GM19324 (cell line): ENCODE data around the gene DNAH2.

ENCODE experiments used
- ATAC-seq: cut with Tn5 transposase; IDR thresholded peaks from one replicate; pipeline ENCODE4 v1.9.1; 2021; ENCODE audit warnings: mild to moderate bottlenecking, moderate library complexity; ENCODE audit not compliant: unreplicated experiment, low FRiP score

Gene DNAH2

GRCh38 chr17:7817643-7817964 is 100.1 kb downstream of the DNAH2 start:
- no peak for ATAC-seq

GRCh38 chr17:7818026-7818425 is 100.5 kb downstream of the DNAH2 start:
- ATAC-seq: no peak

DNA sequence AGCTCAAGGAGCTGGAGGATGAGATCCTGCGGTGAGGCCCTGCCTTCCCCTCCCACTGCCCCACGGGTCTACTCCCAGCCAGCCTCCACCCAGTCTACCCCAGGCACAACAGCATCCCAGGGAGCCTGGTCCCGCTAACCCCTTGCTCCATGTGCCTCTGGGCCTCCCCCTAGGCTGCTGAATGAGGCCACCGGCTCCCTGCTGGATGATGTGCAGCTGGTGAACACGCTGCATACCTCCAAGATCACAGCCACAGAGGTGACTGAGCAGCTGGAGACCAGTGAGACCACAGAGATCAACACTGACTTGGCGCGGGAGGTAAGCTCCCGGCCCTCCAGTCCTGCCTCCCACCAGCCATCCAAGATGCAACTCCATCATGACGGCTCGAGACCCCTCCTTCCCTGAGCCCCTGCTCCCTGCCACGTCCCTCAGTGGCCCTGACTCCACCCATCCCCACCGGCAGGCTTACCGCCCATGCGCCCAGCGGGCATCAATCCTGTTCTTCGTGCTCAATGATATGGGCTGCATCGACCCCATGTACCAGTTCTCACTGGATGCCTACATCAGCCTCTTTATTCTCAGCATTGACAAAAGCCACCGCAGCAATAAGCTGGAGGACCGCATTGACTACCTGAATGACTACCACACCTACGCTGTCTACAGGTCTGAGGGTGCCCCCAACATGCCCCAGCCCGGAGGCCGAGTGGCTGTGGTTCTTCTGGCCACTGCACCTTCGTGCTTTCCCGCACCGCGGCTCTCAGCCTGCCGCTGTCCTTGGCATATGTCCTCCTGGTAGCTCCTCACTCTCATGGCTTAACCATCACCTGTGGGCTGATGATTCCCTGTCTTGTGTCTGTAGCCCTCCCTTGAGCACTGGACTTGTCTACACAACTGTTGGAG is 101.5 kb downstream of the DNAH2 start:
- no peak for ATAC-seq

DNA sequence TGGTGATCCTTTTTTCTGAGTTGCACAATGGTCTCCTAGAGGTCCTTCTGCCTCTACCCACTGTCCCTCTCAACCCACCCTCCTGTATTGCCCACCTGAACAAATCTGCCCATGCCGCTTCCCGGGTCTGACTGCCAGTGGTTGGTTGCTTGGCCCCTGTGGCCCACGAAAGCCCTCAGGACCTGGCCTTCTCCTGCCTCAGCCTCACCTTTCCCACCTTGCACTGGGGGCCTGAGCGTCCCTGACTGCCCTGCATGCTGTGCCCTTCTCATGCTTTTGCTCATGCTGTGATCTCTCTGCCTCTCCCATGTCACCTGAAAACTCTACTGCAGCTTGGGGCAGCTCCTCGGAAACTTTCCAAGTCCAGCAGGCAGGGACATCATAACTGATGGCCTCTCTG is 102.7 kb downstream of the DNAH2 start:
- no peak for ATAC-seq

DNA sequence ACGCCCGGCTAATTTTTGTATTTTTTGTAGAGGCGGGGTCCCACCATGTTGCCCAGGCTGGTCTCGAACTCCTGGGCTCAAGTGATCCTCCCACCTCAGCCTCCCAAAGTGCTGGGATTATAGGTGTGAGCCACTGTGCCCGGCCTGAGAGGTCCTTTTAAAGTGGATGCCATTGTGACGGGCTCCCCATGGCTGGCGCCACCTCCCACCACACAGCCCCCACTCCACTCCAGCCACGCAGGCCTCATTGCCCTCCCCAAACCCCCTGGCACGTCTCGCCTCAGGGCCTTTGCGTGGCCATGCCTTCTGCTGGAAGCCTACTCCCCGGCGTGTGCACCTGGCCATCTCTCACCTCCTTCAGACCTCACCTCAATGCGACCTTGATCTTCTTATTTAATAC is 104.6 kb downstream of the DNAH2 start:
- ATAC-seq: no peak

DNA sequence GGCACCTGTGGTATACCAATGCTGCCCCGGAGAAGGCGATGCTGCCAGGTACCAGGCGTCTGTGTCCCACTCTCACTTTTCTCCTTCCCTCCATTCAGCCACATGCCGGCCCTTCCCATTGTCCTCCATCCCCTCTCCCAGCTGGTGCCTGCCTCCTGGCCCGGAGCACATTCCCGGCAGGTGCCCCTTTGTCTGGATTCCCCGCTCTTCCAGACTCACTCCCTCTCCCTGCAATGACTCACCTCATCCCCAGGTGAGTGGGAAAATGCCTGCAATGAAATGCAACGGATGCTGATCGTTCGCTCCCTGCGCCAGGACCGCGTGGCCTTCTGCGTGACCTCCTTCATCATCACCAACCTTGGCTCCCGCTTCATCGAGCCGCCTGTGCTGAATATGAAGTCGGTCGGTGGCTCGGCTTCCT is 106.0 kb downstream of the DNAH2 start:
- no peak for ATAC-seq

DNA sequence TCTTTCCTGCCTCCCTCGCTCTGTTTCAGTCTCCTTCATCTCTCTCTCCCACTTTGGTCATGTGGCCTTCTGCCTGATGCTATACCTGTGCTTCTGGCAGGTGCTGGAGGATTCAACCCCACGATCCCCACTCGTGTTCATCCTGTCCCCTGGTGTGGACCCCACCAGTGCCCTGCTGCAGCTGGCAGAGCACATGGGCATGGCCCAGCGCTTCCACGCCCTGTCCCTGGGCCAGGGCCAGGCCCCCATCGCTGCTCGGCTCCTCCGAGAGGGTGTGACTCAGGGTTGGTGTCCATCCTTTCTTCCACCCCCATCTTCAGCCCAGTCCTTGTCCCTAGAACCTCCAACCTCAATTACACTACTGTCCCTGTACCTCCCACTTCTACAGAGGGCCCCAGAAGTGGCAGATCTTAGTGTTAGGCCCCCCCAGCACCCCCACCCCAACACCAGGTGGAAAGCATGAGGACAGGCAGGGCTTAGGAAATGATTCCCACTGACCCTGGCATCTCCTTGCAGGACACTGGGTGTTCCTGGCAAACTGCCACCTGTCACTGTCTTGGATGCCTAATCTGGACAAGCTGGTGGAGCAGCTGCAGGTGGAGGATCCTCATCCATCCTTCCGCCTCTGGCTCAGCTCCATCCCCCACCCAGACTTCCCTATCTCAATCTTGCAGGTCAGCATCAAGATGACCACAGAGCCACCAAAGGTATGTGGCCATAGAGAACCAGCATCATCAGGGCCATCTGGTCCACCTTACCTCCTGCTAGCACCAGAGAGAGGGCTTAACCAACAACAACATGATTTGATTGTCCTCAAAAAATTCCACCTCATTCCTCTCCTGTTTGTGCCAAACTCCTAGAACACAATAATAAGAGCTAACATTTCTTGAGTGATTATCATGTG is 106.7 kb downstream of the DNAH2 start:
- ATAC-seq: no peak

- ATAC-seq: no peak
Observed at GRCh38 chr17:7825206-7825990, 107.9 kb downstream of the DNAH2 start.

GRCh38 chr17:7830616-7831015 is 113.1 kb downstream of the DNAH2 start:
- no peak for ATAC-seq

DNA sequence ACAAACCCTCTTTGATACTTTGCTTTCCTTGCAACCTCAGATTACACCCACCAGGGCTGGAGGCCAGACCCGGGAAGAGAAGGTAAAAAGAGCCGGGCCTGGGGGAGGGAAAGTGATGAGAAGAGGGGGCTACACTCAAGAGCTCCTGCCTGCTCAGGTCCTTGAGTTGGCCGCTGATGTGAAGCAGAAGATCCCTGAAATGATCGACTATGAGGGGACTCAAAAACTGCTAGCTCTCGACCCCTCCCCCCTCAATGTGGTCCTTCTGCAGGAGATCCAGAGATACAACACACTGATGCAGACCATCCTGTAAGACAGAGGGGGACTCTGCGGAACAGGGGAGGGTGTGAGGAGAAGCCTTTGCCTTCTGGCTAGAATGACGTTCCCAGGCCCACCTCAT is 113.7 kb downstream of the DNAH2 start:
- ATAC-seq: no peak

- ATAC-seq: no peak
Observed at GRCh38 chr17:7832431-7832830, 114.9 kb downstream of the DNAH2 start.

GRCh38 chr17:7833011-7833794 is 115.7 kb downstream of the DNAH2 start:
- ATAC-seq: no peak

DNA sequence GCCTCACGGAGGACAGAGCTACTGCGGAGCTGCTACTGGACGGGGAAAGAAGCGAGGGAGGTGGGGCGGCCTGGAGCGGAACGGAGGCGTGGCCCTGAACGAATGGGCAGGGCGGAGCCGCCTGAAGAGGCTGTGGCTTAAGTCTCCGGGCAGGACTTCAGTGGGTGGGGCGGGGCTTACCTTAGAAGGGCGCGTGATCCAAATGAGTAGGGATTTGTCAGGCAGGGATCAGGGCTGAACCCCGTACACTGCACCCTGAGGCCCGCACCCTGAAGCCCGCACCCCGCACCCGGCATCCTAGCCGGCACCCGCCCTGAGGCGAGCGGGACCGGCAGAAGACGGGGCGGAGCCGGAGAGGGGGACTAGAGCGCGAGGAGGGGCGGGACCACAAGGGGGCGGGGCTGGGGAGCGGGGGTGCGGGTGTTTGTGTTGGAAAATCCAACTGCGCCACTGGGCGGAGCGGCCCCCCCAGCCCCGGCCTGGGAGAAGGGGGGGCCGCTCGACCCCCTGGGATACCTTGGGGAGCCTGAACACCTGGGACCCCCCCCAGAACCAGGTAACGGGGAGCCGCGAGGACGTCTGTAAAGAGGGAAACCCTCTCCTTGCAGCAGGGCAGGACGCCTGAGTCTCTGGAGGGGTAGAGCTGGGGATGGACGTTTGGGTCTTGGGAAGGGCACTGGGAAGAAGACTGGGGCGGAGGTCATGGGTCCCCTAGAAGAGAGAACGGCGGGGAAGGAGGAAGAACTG is 116.4 kb downstream of the DNAH2 start, which contains the start of gene KDM6B:
KDM6B (plus strand) TSS at position 423 of the 747 bp plus-strand sequence. CDS start 11,338 bp downstream, outside the sequence.
- ATAC-seq: peak; percentile 37

- ATAC-seq: peak; percentile 0
Observed at GRCh38 chr17:7834542-7834956, 117.0 kb downstream of the DNAH2 start.

DNA sequence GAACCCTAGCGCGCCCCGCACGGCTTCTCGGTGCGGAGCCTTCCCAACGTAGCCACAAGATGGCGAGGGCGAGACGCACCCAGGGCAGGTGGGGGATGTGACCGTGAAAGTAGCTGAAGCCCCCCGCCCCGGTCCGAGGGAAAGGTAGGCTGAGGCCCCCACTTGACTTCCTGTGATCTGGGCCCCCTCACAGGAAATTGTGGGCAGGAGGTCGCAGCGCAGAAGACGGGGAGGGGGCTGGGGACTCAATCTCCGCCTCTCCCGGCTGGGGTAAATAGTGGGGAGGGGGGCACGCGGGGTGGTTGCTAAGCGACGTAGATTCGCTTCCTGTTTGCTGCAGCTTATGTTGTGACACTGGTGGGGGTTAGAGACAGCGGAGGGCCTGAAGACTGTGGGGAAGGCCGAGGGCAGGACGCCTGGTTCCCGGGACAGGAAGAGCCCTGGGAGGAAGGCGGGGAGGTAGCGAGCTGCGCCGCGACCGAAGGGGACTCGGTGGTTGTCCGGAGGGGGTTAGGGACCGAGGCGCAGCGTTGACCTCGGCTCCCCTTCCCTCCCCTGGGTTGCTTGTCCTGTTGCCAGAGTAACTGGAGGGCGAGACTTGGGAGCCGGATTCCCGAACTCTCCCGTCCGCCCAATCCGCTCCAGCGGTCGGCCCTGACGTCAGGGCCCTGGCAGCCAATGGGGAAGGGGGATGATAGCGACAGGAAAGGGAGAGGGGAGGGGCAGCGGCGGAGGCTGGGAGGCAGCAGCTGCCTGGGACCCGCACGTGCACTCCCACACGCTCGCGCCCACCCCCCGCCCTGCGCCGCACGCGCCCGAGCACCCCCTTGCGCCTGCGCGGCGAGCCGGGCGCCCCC is 117.6 kb downstream of the DNAH2 start:
- peak; percentile 60 for ATAC-seq

- ATAC-seq: no peak
Observed at GRCh38 chr17:7835814-7836595, 118.5 kb downstream of the DNAH2 start.

GRCh38 chr17:7836596-7837407 is 119.3 kb downstream of the DNAH2 start:
- ATAC-seq: no peak
